GM21515 (cell line): Measurements from ENCODE around the gene ABCA3.

ENCODE experiments used
- ATAC-seq: cut with Tn5 transposase; IDR thresholded peaks from one replicate; pipeline ENCODE4 v1.9.1; 2021; ENCODE audit not compliant: unreplicated experiment

Gene ABCA3

DNA sequence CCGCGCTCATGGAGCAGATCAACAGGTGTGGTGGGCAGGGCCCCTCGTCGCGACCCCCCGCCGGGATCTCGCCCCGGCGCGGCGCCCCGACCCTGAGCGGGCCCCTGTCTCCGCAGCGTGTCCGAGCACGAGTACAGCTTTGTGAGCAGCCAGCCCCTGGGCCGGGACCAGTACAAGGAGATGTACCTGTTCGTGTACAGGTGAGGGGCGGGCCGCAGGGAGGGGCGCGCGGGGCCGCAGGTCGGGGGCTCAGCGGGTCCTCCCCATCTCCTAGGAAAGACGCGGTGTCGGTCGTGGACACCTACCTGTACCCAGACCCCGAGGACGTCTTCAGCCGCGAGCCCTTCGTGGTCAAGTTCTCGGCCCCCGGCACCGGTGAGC is 103.4 kb downstream of the ABCA3 start:
- ATAC-seq: no peak

- ATAC-seq: no peak
Observed at GRCh38 chr16:2236337-2237101, 104.0 kb downstream of the ABCA3 start, which contains the start of gene DNASE1L2. Gene DNASE1L2, plus strand, starts transcription at chr16:2236444. Its CDS starts 373 bp downstream, at chr16:2236817.

- no peak for ATAC-seq
Observed at GRCh38 chr16:2235695-2236336, 104.7 kb downstream of the ABCA3 start.

GRCh38 chr16:2235234-2235651 is 105.3 kb downstream of the ABCA3 start:
- no peak for ATAC-seq

- no peak for ATAC-seq
Observed at GRCh38 chr16:2234813-2235170, 105.7 kb downstream of the ABCA3 start.

GRCh38 chr16:2233872-2234812 is 106.4 kb downstream of the ABCA3 start:
- ATAC-seq: no peak

GRCh38 chr16:2233046-2233775 is 107.3 kb downstream of the ABCA3 start:
- ATAC-seq: no peak

GRCh38 chr16:2232094-2232990 is 108.2 kb downstream of the ABCA3 start:
- no peak for ATAC-seq

GRCh38 chr16:2231016-2231931 is 109.3 kb downstream of the ABCA3 start:
- no peak for ATAC-seq

GRCh38 chr16:2230376-2230775 is 110.2 kb downstream of the ABCA3 start:
- no peak for ATAC-seq

DNA sequence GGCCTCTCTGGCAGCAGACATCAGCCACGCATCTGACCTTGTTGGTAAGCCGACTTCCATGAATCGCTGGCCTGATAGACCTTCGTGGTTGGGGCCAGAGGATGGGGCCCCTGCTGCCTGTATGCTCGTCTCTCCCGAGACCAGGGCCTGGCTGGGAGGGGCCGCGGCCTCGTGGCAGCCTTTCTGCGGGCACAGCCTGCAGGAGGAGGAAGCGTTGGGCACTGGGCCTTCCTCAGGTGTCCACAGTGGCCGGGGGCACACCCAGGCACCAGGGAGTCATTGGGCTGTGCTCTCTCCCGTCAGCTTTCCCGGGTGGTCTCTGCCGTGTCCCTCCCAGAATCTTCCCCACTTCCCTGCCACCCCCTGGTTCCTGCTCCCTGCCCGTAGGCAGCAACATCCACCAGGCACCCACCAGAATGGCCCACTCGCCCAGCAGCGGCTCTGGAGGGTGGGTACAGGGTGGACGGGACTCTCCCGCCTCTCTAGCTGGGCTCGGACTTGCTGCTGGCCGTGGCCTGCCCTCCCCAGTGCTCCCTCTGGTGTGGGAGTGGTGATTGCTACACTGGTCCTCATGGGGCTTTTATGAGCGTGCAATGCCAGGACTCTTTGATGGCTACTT is 110.8 kb downstream of the ABCA3 start:
- no peak for ATAC-seq

- ATAC-seq: no peak
Observed at GRCh38 chr16:2229091-2229490, 111.4 kb downstream of the ABCA3 start.

- no peak for ATAC-seq
Observed at GRCh38 chr16:2228161-2228824, 112.2 kb downstream of the ABCA3 start.

- ATAC-seq: no peak
Observed at GRCh38 chr16:2226918-2227317, 113.6 kb downstream of the ABCA3 start.

DNA sequence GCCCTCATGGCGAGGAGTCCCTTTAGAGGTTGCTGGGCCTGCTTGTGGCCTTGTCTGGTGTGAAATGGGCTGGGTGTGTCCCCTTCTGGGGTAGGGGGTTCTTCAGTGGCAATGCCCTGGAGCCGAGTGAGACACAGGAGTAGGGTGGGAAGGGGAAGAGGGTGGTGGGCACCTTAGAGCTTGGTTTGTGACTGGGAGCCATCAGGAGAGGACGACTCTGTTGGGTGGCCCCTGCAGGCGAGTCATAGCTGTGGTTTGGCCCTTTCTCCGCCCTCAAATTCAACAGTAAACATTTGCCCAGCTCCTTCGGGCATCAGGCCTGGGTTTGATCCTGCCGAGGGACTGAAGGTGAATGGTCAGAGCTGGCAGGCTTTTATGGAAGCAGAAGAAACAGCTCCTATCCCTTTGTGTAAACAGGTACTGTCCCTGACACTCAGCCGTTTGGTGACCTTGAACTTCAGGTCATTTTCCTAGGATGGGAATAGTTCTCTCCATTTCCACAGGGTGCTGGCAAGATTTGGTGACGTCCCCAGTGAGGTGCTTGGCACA is 114.2 kb downstream of the ABCA3 start:
- no peak for ATAC-seq
